Keratinocyte (primary cell): ENCODE measurements around the gene GPS1. TPM values are rescaled to one million over a fixed set of nuclear protein-coding genes. Genes with fewer than 3 reads are reported as not detected.

Experiments used
- DNase-seq: peaks from one replicate; pipeline ENCODE4 v3.0.0-alpha.2; 2011; ENCODE audit warnings: low read depth, missing footprints, low spot score
- FAIRE-seq: peaks from 2 replicates; lab custom pipeline; 2011; peaks lifted over from hg19 to GRCh38; lab: Jason Lieb, UNC
- H2AFZ ChIP-seq: 2 replicates; pipeline ENCODE4 v1.6.0; 2012; ENCODE audit warnings: low read length, control low read depth, inconsistent platforms; ENCODE audit not compliant: control insufficient read depth
- H3K27ac ChIP-seq: 2 replicates; pipeline ENCODE4 v1.5.1; 2011; ENCODE audit warnings: low read length; ENCODE audit not compliant: control insufficient read depth, insufficient read depth
- H3K27me3 ChIP-seq: 3 replicates; pipeline ENCODE4 v1.6.0; 2011; ENCODE audit warnings: low read length; ENCODE audit not compliant: control insufficient read depth, insufficient read depth; ENCODE audit errors: extremely low read depth
- H3K36me3 ChIP-seq, 2 experiments: 2 replicates in 1 of 2; 3 replicates in 1 of 2; pipeline ENCODE4 v1.5.1; 2011; ENCODE audit warnings: low read length in 2 of 2, mild to moderate bottlenecking in 1 of 2; ENCODE audit not compliant: control insufficient read depth in 2 of 2, insufficient read depth in 2 of 2; ENCODE audit errors: extremely low read depth in 1 of 2
- H3K4me1 ChIP-seq: 3 replicates; pipeline ENCODE4 v1.5.1; 2011; ENCODE audit warnings: low read length; ENCODE audit not compliant: control insufficient read depth, insufficient read depth; ENCODE audit errors: extremely low read depth
- H3K4me2 ChIP-seq: 3 replicates; pipeline ENCODE4 v1.6.0; 2011; ENCODE audit warnings: low read depth, low read length; ENCODE audit not compliant: control insufficient read depth, insufficient read depth; ENCODE audit errors: extremely low read depth
- H3K4me3 ChIP-seq, 3 experiments: fragments of 200-600 bp in 1 of 3; sonication (generic) in 1 of 3; 2 replicates in 2 of 3; 3 replicates in 1 of 3; pipeline ENCODE4 v1.5.1; 2011 to 2016; ENCODE audit warnings: low read length in 3 of 3, mild to moderate bottlenecking in 3 of 3, control low read depth in 2 of 3, inconsistent platforms in 1 of 3, low read depth in 1 of 3, mixed read lengths in 1 of 3, mixed run types in 1 of 3, moderate library complexity in 1 of 3; ENCODE audit not compliant: control insufficient read depth in 2 of 3, insufficient read depth in 2 of 3; ENCODE audit errors: extremely low read depth in 1 of 3
- H3K79me2 ChIP-seq: 2 replicates; pipeline ENCODE4 v1.6.0; 2012; ENCODE audit warnings: low read length; ENCODE audit not compliant: control insufficient read depth, insufficient read depth
- H3K9ac ChIP-seq: 3 replicates; pipeline ENCODE4 v1.6.0; 2011; ENCODE audit warnings: low read length; ENCODE audit not compliant: control insufficient read depth, insufficient read depth; ENCODE audit errors: extremely low read depth
- H3K9me1 ChIP-seq: 3 replicates; pipeline ENCODE4 v1.6.0; 2011; ENCODE audit warnings: low read length; ENCODE audit not compliant: control insufficient read depth, insufficient read depth; ENCODE audit errors: extremely low read depth
- H3K9me3 ChIP-seq: 2 replicates; pipeline ENCODE4 v1.5.1; 2012; ENCODE audit warnings: low read depth, low read length; ENCODE audit not compliant: control insufficient read depth
- H4K20me1 ChIP-seq: 3 replicates; pipeline ENCODE4 v1.6.0; 2011; ENCODE audit warnings: low read length; ENCODE audit not compliant: control insufficient read depth, insufficient read depth; ENCODE audit errors: extremely low read depth
- EZH2 ChIP-seq: IDR thresholded peaks from one replicate; pipeline ENCODE4 v1.6.1; 2012; ENCODE audit warnings: inconsistent platforms, mild to moderate bottlenecking, low read length, moderate library complexity
- dilution Hi-C: fragments of 300-500 bp; cut with MboI; formaldehyde crosslinking; loops from one replicate; pipeline ENCODE4 v1.7.0; 2020; ENCODE audit warnings: low sequenced_read_pairs; ENCODE audit not compliant: extremely low pct_ligation_motif_present
- polyA plus RNA-seq, 5 experiments: library from polyadenylated mRNA; depleted of rRNA in 3 of 5; stranded (reverse) in 3 of 5; stranded (forward) in 1 of 5; unstranded in 1 of 5; fragments of >200 nt; gene quantifications; 1 replicate in 1 of 5; 2 replicates in 3 of 5; 3 replicates in 1 of 5; pipeline versions ENCODE4 v1.2.1 to v1.2.3, GENCODE V29; 2011 to 2012; ENCODE audit warnings: missing spikeins in 2 of 5, low read depth in 1 of 5, low replicate concordance in 1 of 5
- TF ChIP-seq, protein P1 (sequence below), 3 experiments: IDR thresholded peaks in 1 of 3; conservative IDR thresholded peaks in 1 of 3; optimal IDR thresholded peaks in 1 of 3; 2 replicates in 2 of 3; 3 replicates in 1 of 3; pipeline versions ENCODE3 to v1.5.1; 2011; ENCODE audit warnings: low read length in 3 of 3, mild to moderate bottlenecking in 3 of 3, moderate library complexity in 2 of 3, control low read depth in 1 of 3, inconsistent platforms in 1 of 3; ENCODE audit not compliant: insufficient read depth in 2 of 3; ENCODE audit errors: extremely low read depth in 1 of 3

The GPS1 gene
- polyA plus RNA-seq, 1 donor (not counting 4 experiments of a cell fraction or from before 2014, with no cell fraction given) = 60.4 TPM

DNA sequence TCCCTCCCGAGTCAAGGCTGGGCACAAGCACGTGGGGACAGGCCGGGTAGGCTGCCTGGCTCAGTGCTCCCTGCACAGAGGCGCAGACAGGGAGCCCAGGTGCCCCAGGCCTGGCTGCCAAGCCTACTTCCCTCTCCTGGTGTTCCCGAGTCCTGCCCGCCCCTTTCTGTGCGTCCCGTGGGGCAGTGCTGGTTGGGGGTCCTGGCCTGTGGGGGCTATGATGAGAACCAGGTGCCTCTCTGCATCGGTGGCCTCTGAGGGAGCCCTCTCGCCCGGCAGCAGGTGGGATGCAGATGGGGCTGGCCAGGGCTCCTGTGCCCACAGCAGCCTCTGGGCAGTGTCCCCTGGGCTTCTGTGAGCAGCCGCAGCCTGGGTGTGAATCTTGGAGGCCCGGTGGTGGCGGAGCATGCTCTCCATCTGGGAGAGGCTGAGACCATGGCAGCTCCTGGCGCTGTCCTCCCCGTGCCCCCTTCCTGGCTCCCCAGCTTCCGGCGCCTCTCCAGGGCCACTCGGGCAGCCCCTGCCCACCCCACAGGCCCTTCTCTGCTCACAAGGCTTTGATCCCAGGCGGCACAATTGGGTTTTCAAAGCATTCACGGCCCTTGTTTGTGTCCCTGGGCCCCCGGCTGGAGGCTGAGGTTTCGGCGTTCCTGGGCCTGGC, 36.3 kb upstream of the GPS1 start:
- DNase-seq = no peak
- Histone ChIP-seq H3K9me3 (no peaks in the 10 kb centered on the region), H3K9ac (no peak overlapping the region), H3K27me3 (no peaks in the 10 kb centered on the region), H3K9me1 (no peaks in the 10 kb centered on the region), H3K4me2 (no peak overlapping the region), H3K79me2 (no peaks in the 10 kb centered on the region), H3K36me3 (peaks cover 0 to 4% of the 10 kb centered on the region in 2 experiments), H3K27ac (no peak overlapping the region), H3K4me3 (no peak overlapping the region), H3K4me1 (peaks cover 18% of the 10 kb centered on the region), H2AFZ (no peak overlapping the region), H4K20me1 (peaks cover 6% of the 10 kb centered on the region)
- dilution Hi-C loops = no loop called here
- TF ChIP-seq, protein P1, sequence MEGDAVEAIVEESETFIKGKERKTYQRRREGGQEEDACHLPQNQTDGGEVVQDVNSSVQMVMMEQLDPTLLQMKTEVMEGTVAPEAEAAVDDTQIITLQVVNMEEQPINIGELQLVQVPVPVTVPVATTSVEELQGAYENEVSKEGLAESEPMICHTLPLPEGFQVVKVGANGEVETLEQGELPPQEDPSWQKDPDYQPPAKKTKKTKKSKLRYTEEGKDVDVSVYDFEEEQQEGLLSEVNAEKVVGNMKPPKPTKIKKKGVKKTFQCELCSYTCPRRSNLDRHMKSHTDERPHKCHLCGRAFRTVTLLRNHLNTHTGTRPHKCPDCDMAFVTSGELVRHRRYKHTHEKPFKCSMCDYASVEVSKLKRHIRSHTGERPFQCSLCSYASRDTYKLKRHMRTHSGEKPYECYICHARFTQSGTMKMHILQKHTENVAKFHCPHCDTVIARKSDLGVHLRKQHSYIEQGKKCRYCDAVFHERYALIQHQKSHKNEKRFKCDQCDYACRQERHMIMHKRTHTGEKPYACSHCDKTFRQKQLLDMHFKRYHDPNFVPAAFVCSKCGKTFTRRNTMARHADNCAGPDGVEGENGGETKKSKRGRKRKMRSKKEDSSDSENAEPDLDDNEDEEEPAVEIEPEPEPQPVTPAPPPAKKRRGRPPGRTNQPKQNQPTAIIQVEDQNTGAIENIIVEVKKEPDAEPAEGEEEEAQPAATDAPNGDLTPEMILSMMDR (optimal IDR thresholded peaks at IDR 0.05 in 1 of 3, IDR thresholded peaks at IDR 0.05 in 1 of 3, conservative IDR thresholded peaks at IDR 0.05 in 1 of 3; ENCODE audit: extremely low read depth in 1 of 3, insufficient read depth in 2 of 3, low read length in 3 of 3) = no peak
- no peak for TF ChIP-seq EZH2
- no peak for FAIRE-seq

GRCh38 chr17:82016061-82016874, 35.4 kb upstream of the GPS1 start:
- TF ChIP-seq, protein P1 (optimal IDR thresholded peaks at IDR 0.05 in 1 of 3, IDR thresholded peaks at IDR 0.05 in 1 of 3, conservative IDR thresholded peaks at IDR 0.05 in 1 of 3; ENCODE audit: extremely low read depth in 1 of 3, insufficient read depth in 2 of 3, low read length in 3 of 3) = no peak
- TF ChIP-seq EZH2 = no peak
- Histone ChIP-seq H2AFZ (no peak overlapping the region), H3K9me3 (no peaks in the 10 kb centered on the region), H3K79me2 (no peaks in the 10 kb centered on the region), H3K9me1 (no peaks in the 10 kb centered on the region), H3K4me1 (peaks cover 22% of the 10 kb centered on the region), H3K9ac (no peak overlapping the region), H4K20me1 (peaks cover 6% of the 10 kb centered on the region), H3K27ac (no peak overlapping the region), H3K36me3 (peaks cover 0 to 4% of the 10 kb centered on the region in 2 experiments), H3K4me3 (no peak overlapping the region), H3K4me2 (no peak overlapping the region), H3K27me3 (no peaks in the 10 kb centered on the region)
- DNase-seq = no peak
- no peak for FAIRE-seq
- dilution Hi-C loops = no loop called here
